ENCODE measurements around the gene MMP13. TPM values are rescaled to one million over a fixed set of nuclear protein-coding genes. Genes with fewer than 3 reads are reported as not detected.

The MMP13 gene
- total RNA-seq, 1 experiment from 2014 or later = not detected

- intact Hi-C loops (cut with micrococcal nuclease; ENCODE audit: unreplicated experiment) = loop anchor here (1.0 to 5.0 kb wide), 4 partner anchors 8 to 136 kb away; no protein-coding TSS in a partner anchor
- BruUV-seq (replicated peaks) = no TSS peak
- CTCF ChIA-PET = interaction anchor here (0.5 to 2.4 kb wide), 2 partner anchors 8 to 16 kb away, joined by 3 to 14 read pairs; no protein-coding TSS in a partner anchor
- Histone ChIP-seq H3K9me3 (ENCODE audit: low read depth, low read length, poor library complexity, severe bottlenecking) (no peaks in the 10 kb centered on the region), H3K27me3 (replicated peaks; ENCODE audit: insufficient read depth, low read depth, low read length, poor library complexity) (no peaks in the 10 kb centered on the region), H3K36me3 (ENCODE audit: insufficient read depth, low read length, poor library complexity, severe bottlenecking) (no peaks in the 10 kb centered on the region), H3K4me1 (ENCODE audit: insufficient read depth, low read length, poor library complexity, severe bottlenecking) (peaks cover 75% of the 10 kb centered on the region), H3K27ac (ENCODE audit: low read depth, low read length, poor library complexity, severe bottlenecking) (peak overlapping the region; percentile 93), H3K4me3 (ENCODE audit: low read depth, low read length, poor library complexity, severe bottlenecking) (no peak overlapping the region)
- TF ChIP-seq, protein P1, sequence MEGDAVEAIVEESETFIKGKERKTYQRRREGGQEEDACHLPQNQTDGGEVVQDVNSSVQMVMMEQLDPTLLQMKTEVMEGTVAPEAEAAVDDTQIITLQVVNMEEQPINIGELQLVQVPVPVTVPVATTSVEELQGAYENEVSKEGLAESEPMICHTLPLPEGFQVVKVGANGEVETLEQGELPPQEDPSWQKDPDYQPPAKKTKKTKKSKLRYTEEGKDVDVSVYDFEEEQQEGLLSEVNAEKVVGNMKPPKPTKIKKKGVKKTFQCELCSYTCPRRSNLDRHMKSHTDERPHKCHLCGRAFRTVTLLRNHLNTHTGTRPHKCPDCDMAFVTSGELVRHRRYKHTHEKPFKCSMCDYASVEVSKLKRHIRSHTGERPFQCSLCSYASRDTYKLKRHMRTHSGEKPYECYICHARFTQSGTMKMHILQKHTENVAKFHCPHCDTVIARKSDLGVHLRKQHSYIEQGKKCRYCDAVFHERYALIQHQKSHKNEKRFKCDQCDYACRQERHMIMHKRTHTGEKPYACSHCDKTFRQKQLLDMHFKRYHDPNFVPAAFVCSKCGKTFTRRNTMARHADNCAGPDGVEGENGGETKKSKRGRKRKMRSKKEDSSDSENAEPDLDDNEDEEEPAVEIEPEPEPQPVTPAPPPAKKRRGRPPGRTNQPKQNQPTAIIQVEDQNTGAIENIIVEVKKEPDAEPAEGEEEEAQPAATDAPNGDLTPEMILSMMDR (conservative IDR thresholded peaks at IDR 0.05; ENCODE audit: low read depth, low read length) = no peak
- no peak for TF ChIP-seq EZH2 (IDR thresholded peaks at IDR 0.05; ENCODE audit: borderline replicate concordance, low read depth, low read length, poor library complexity, severe bottlenecking)
- POLR2A ChIA-PET (ENCODE audit: low non-redundant PET) = interaction anchor here (0.6 to 0.9 kb wide), 3 partner anchors 11 to 53 kb away, joined by 3 read pairs; no protein-coding TSS in a partner anchor
- DNase-seq (ENCODE audit: low spot score) = peak; percentile 97
Measured at GRCh38 chr11:102930451-102930850, 25.1 kb downstream of the MMP13 start.

DNA sequence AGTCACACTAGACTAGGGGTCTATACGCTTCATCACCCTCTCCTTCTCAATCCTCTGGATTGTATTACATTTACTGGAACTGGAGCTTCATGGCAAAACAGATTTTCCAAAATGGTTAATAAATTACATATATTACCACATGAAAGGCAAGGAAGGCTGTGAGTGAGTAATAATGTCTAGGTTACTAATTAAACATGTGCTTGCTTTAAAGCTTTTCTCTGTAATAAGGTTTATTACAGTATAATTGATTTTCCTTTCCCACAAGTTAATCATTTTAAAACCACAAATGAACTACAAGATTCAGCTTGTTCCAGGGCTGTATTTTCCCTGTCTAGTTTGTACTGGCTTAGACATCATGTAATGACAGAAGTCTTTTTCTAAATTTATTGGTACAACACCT, 25.6 kb downstream of the MMP13 start:
- intact Hi-C loops (cut with micrococcal nuclease; ENCODE audit: unreplicated experiment) = loop anchor here (1.0 to 5.0 kb wide), 4 partner anchors 8 to 136 kb away; no protein-coding TSS in a partner anchor
- Histone ChIP-seq H3K27ac (ENCODE audit: low read depth, low read length, poor library complexity, severe bottlenecking) (peak overlapping the region; percentile 93), H3K36me3 (ENCODE audit: insufficient read depth, low read length, poor library complexity, severe bottlenecking) (no peaks in the 10 kb centered on the region), H3K4me1 (ENCODE audit: insufficient read depth, low read length, poor library complexity, severe bottlenecking) (peaks cover 78% of the 10 kb centered on the region), H3K27me3 (replicated peaks; ENCODE audit: insufficient read depth, low read depth, low read length, poor library complexity) (no peaks in the 10 kb centered on the region), H3K9me3 (ENCODE audit: low read depth, low read length, poor library complexity, severe bottlenecking) (no peaks in the 10 kb centered on the region), H3K4me3 (ENCODE audit: low read depth, low read length, poor library complexity, severe bottlenecking) (no peak overlapping the region)
- CTCF ChIA-PET = interaction anchor here (2.4 kb wide), 1 partner anchor 15 kb away, joined by 14 read pairs; no protein-coding TSS in a partner anchor
- DNase-seq (ENCODE audit: low spot score) = peak; percentile 84
- BruUV-seq (replicated peaks) = TSS peak; percentile 76
- POLR2A ChIA-PET (ENCODE audit: low non-redundant PET) = interaction anchor here (0.7 kb wide), 1 partner anchor 15 kb away, joined by 3 read pairs; no protein-coding TSS in a partner anchor
- TF ChIP-seq, protein P1 (conservative IDR thresholded peaks at IDR 0.05; ENCODE audit: low read depth, low read length) = no peak
- no peak for TF ChIP-seq EZH2 (IDR thresholded peaks at IDR 0.05; ENCODE audit: borderline replicate concordance, low read depth, low read length, poor library complexity, severe bottlenecking)

DNA sequence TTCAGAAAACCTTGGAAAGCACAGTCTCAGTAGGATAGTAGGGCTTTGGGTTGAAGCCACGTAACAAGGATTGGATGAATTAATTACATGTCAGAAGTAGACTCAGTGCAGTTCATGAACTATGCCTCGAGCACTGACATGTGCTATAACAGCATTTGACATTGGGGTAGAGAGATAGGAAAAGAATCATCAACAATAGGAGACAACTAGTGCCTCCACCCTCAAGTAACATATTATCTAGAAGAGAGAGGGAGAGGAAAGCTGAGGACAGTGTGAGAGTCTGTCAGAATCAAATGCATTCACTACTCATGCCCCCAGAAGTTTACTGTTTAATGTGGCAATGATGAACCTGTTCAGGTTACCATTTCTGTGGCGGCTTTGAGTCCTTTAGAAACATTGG, 26.4 kb downstream of the MMP13 start:
- CTCF ChIA-PET = no interaction called here
- Histone ChIP-seq H3K9me3 (ENCODE audit: low read depth, low read length, poor library complexity, severe bottlenecking) (no peaks in the 10 kb centered on the region), H3K27ac (ENCODE audit: low read depth, low read length, poor library complexity, severe bottlenecking) (peak overlapping the region; percentile 93), H3K4me1 (ENCODE audit: insufficient read depth, low read length, poor library complexity, severe bottlenecking) (peaks cover 86% of the 10 kb centered on the region), H3K27me3 (replicated peaks; ENCODE audit: insufficient read depth, low read depth, low read length, poor library complexity) (no peaks in the 10 kb centered on the region), H3K36me3 (ENCODE audit: insufficient read depth, low read length, poor library complexity, severe bottlenecking) (no peaks in the 10 kb centered on the region), H3K4me3 (ENCODE audit: low read depth, low read length, poor library complexity, severe bottlenecking) (no peak overlapping the region)
- intact Hi-C loops (cut with micrococcal nuclease; ENCODE audit: unreplicated experiment) = no loop called here
- BruUV-seq (replicated peaks) = no TSS peak
- no peak for TF ChIP-seq EZH2 (IDR thresholded peaks at IDR 0.05; ENCODE audit: borderline replicate concordance, low read depth, low read length, poor library complexity, severe bottlenecking)
- TF ChIP-seq, protein P1 (conservative IDR thresholded peaks at IDR 0.05; ENCODE audit: low read depth, low read length) = no peak
- DNase-seq (ENCODE audit: low spot score) = no peak
- POLR2A ChIA-PET (ENCODE audit: low non-redundant PET) = no interaction called here
